PC-9 (cell line): Measurements from ENCODE around the gene IGLL5.

Experiments used
- CTCF ChIP-seq: fragments of 200-600 bp; sonication (generic); conservative IDR thresholded peaks from 2 replicates; pipeline ENCODE4 v1.6.1; 2017; ENCODE audit warnings: mixed run types, antibody characterized with exemption, mild to moderate bottlenecking, moderate library complexity
- EZH2 ChIP-seq: fragments of 200-600 bp; sonication (generic); IDR thresholded peaks from 2 replicates; pipeline ENCODE4 v1.8.0; 2017; ENCODE audit warnings: antibody characterized with exemption, low read depth

GRCh38 chr22:22908941-22909604 lies 21.5 kb downstream of the IGLL5 start:
- TF ChIP-seq CTCF (no peak), EZH2 (no peak)
